ENCODE results near the gene ZNF723. TPM values are rescaled to one million over a fixed set of nuclear protein-coding genes. Genes with fewer than 3 reads are reported as not detected.
A peak's percentile ranks its signal among the peaks of the same experiment; 100 is the strongest.
"Not testable (repeated sequence)": the region's sequence is repeated elsewhere in the genome, so short reads cannot be mapped to it uniquely, and the experiment has no call there.

The ZNF723 gene
- total RNA-seq (not detected), polyA plus RNA-seq (ENCODE audit: insufficient read length in 6 of 6) (under 1 TPM in 3 of 6 donors, not detected in 3; 0.10 to 0.21 (median 0.11) TPM)
- long read RNA-seq, donor 1 = 0 reads
- long read RNA-seq, donor 2 = 0 reads
- long read RNA-seq, donor 3 = 0 reads
- long read RNA-seq, donor 4 = 0 reads
- long read RNA-seq, donor 5 = 0 reads
- long read RNA-seq, donor 6 = 0 reads
- long read RNA-seq, donor 7 = 0 reads
- long read RNA-seq, donor 8 = 0 reads
- long read RNA-seq, donor 9 = 0 reads
- long read RNA-seq, donor 10 = 0 reads
- long read RNA-seq, donor 11 = 0 reads
- long read RNA-seq, donor 12 = 0 reads

GRCh38 chr19:22832031-22832762 is at the start of gene ZNF723:
ZNF723 (plus strand) TSS chr19:22832291; CDS start chr19:22832380, 89 bp downstream.
- no peaks in the 10 kb centered on the region for H3K36me3 ChIP-seq
- no peaks in the 10 kb centered on the region for H3K4me1 ChIP-seq
- H3K27me3 ChIP-seq = peaks cover 0 to 6% of the 10 kb centered on the region in 2 donors
- TF ChIP-seq CTCF (IDR thresholded peaks at IDR 0.05) = no peak
- DNase-seq = no peak
- H3K27ac ChIP-seq = no peak within 1 kb of the TSS
- peaks cover 0 to 95% of the 10 kb centered on the region in 2 donors for H3K9me3 ChIP-seq
- ATAC-seq = no peak
- H3K4me3 ChIP-seq = no peak within 1 kb of the TSS
- intact Hi-C loops (cut with DNase I) = no loop called here

DNA sequence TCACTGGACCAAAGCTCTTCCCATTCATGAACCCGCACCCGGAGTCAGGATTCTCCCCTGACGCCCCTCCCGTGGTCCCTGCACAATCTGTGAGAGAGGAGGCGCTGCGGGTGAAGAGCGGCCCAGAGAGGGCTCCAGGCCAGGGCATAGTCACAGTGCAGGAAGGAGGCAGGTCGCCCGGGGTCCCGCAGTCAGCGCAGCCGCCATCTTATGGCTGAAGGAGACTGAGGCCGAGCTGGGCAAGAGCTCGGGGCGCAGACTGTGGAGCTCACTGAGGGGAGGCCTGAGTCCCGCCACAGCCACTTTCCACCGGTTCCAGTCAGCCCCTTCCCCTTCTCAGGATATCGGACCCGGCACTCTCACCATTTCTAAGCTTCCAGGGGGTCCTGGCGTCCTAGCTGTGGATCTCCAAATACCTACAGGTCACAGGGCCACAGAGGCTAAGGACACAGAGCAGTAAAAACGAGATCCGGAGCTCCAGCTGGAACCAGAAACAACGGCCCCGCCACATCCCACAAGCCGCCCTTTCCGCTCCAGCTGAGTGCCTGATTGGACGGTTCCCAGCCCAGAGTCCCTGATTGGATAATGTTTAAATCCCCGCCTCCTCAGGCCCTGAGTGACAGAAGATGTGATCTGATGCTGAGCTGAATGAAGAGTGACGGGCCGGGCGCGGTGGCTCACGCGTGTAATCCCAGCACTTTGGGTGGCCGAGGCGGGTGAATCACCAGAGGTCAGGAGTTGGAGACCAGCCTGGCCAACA is 48.3 kb upstream of the ZNF723 start, which contains the start of gene ZNF99:
ZNF99 (minus strand) TSS at position 501 of the 760 bp plus-strand sequence; CDS start at position 366, 135 bp downstream.
- no peaks in the 10 kb centered on the region for H3K36me3 ChIP-seq
- no peak for TF ChIP-seq CTCF (IDR thresholded peaks at IDR 0.05)
- no peaks in the 10 kb centered on the region for H3K4me1 ChIP-seq
- H3K27ac ChIP-seq = no peak within 1 kb of the TSS
- H3K9me3 ChIP-seq = peaks cover 0 to 53% of the 10 kb centered on the region in 2 donors
- ATAC-seq (peak; percentile 48), DNase-seq (peak in 2 of 4 donors; percentile 18 to 56)
- peaks cover 0 to 22% of the 10 kb centered on the region in 2 donors for H3K27me3 ChIP-seq
- H3K4me3 ChIP-seq = peak within 1 kb of the TSS in 1 of 2 donors; percentile 21
- intact Hi-C loops (cut with DNase I) = no loop called here

- intact Hi-C loops (cut with DNase I); H3K27ac ChIP-seq: not testable (repeated sequence)
Measured at GRCh38 chr19:22792863-22793262, 39.2 kb upstream of the ZNF723 start.

DNA sequence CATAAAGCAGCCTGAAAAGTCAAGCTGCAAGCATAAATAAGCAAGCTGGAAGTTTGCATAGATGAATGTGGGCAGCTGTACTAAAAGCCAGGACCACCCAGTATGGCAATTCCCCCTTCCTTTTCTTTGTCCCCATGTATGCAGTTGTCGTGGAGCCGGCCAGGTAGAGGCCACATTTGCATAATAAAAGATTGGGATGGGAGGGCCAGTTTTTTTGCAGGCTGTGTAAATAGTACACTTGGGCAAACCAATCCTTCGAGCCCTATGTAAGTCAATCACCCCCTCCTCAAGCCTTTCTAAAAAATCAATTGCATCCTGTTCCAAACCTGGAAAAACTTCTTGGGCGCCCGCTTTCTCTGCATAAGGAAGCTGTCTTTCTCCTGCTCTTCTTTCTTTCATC is 35.1 kb upstream of the ZNF723 start:
- ATAC-seq = no peak
- no peak overlapping the region for H3K4me3 ChIP-seq
- H3K4me1 ChIP-seq = no peaks in the 10 kb centered on the region
- no peak for TF ChIP-seq CTCF (IDR thresholded peaks at IDR 0.05)
- no peaks in the 10 kb centered on the region for H3K27me3 ChIP-seq
- peaks cover 0 to 96% of the 10 kb centered on the region in 2 donors for H3K9me3 ChIP-seq
- H3K27ac ChIP-seq = no peak overlapping the region
- no peak for DNase-seq
- no peaks in the 10 kb centered on the region for H3K36me3 ChIP-seq
- intact Hi-C loops (cut with DNase I) = no loop called here

More at GRCh38 chr19:22792863-22793262, 39.2 kb upstream of the ZNF723 start:
- not testable (repeated sequence) for ATAC-seq, DNase-seq, H3K4me3 ChIP-seq, H3K36me3 ChIP-seq, H3K27me3 ChIP-seq, H3K4me1 ChIP-seq
- H3K9me3 ChIP-seq = peaks cover 0 to 84% of the 10 kb centered on the region in 2 donors

GRCh38 chr19:22806418-22806817 is 25.7 kb upstream of the ZNF723 start:
- intact Hi-C loops (cut with DNase I) = no loop called here
- no peak overlapping the region for H3K4me3 ChIP-seq
- no peaks in the 10 kb centered on the region for H3K36me3 ChIP-seq
- no peak overlapping the region for H3K27ac ChIP-seq
- DNase-seq = peak in 1 of 4 donors; percentile 74
- peaks cover 0 to 31% of the 10 kb centered on the region in 2 donors for H3K27me3 ChIP-seq
- no peak for TF ChIP-seq CTCF (IDR thresholded peaks at IDR 0.05)
- H3K4me1 ChIP-seq = no peaks in the 10 kb centered on the region
- peaks cover 0 to 86% of the 10 kb centered on the region in 2 donors for H3K9me3 ChIP-seq
- no peak for ATAC-seq
